Kidney epithelial cell (primary cell): ENCODE data around the gene WDR36. TPM values are rescaled to one million over a fixed set of nuclear protein-coding genes. Genes with fewer than 3 reads are reported as not detected.

Source experiments
- DNase-seq: peaks from one replicate; pipeline ENCODE4 v3.0.0-alpha.2; 2010; ENCODE audit warnings: low read depth
- H3K27me3 ChIP-seq: 2 replicates; pipeline ENCODE4 v1.6.0; 2011; ENCODE audit warnings: low read length; ENCODE audit not compliant: control insufficient read depth, insufficient read depth
- H3K36me3 ChIP-seq: 2 replicates; pipeline ENCODE4 v1.5.1; 2011; ENCODE audit warnings: low read length; ENCODE audit not compliant: control insufficient read depth, insufficient read depth
- H3K4me3 ChIP-seq: 2 replicates; pipeline ENCODE4 v1.5.1; 2011; ENCODE audit warnings: low read depth, mild to moderate bottlenecking, control low read depth, low read length
- total RNA-seq: library from RNA; depleted of rRNA; stranded (reverse); fragments of >200 nt; gene quantifications from 2 replicates; pipeline ENCODE4 v1.2.3, GENCODE V29; 2015
- TF ChIP-seq, protein P1 (sequence below): IDR thresholded peaks from 2 replicates; pipeline ENCODE4 v1.5.1; 2011; ENCODE audit warnings: mild to moderate bottlenecking, moderate library complexity, low read length, control low read depth, inconsistent platforms; ENCODE audit not compliant: insufficient read depth, poor library complexity, severe bottlenecking

WDR36 gene
- total RNA-seq, 1 donor from 2014 or later = 35.7 TPM

DNA sequence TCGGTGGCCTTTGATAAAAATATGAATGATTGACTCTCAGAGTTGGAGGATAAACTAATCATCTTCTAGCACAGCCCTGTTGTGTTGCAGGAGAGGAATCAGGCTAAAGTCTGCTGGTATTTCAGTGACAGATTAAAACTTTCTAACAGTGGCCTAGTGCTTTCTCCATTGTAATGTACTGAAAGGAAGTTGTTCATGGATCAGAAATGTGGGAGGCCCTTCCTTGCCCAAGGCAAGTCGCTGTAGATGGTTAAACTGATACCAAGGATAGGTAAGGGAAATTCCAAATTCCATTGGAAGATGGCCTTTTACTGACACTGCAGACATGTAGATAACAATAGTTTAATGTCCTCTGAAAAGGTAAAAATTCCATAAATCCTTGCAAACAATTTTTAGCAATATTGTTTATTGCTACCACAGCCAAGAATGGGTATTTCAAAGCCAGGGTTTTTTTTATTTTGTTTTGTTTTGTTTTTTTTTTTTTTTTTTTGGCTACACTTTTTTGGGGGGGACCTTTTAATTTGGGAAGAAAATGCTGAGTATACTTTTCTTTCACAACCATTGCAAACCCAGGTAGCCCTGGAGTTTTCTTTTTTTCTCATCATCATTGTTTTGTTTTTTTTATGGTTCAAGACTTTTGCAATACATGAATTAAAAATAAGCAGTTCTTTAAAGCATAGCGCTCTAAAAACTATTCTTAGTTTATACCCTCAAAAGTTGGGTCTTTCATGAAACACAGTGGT, 35.5 kb downstream of the WDR36 start:
- DNase-seq = no peak
- no peak overlapping the region for H3K4me3 ChIP-seq

DNA sequence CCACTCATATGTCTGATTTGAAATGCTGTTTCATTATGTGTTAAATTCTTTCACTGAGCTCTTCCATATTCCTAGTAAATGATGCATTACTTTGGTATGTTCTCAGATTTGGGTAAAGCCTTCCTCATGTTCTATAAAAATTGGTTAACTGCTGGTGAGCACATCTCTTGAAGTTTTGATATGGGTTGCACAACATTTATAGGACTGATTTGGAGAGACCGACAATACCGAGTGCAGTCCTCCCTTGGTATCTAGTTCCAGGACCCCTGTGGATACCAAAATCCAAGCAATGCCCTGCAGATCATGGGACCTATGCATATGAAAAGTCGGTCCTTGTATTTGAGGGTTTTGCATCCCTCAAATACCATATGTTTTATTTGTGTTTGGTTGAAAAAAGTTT, 37.8 kb downstream of the WDR36 start:
- Histone ChIP-seq H3K27me3 (no peaks in the 10 kb centered on the region), H3K4me3 (no peak overlapping the region), H3K36me3 (no peaks in the 10 kb centered on the region)
- TF ChIP-seq, protein P1, sequence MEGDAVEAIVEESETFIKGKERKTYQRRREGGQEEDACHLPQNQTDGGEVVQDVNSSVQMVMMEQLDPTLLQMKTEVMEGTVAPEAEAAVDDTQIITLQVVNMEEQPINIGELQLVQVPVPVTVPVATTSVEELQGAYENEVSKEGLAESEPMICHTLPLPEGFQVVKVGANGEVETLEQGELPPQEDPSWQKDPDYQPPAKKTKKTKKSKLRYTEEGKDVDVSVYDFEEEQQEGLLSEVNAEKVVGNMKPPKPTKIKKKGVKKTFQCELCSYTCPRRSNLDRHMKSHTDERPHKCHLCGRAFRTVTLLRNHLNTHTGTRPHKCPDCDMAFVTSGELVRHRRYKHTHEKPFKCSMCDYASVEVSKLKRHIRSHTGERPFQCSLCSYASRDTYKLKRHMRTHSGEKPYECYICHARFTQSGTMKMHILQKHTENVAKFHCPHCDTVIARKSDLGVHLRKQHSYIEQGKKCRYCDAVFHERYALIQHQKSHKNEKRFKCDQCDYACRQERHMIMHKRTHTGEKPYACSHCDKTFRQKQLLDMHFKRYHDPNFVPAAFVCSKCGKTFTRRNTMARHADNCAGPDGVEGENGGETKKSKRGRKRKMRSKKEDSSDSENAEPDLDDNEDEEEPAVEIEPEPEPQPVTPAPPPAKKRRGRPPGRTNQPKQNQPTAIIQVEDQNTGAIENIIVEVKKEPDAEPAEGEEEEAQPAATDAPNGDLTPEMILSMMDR = no peak
- no peak for DNase-seq

More for the DNA sequence above, 35.5 kb downstream of the WDR36 start:
- TF ChIP-seq, protein P1 = no peak
- no peaks in the 10 kb centered on the region for H3K27me3 ChIP-seq
- H3K36me3 ChIP-seq = no peaks in the 10 kb centered on the region

- no peak overlapping the region for H3K4me3 ChIP-seq
- H3K36me3 ChIP-seq = no peaks in the 10 kb centered on the region
- no peak for DNase-seq
- no peaks in the 10 kb centered on the region for H3K27me3 ChIP-seq
- TF ChIP-seq, protein P1 = no peak
Measured at GRCh38 chr5:111131356-111131755, 39.2 kb downstream of the WDR36 start.

GRCh38 chr5:111132076-111132475, 39.9 kb downstream of the WDR36 start:
- Histone ChIP-seq H3K27me3 (no peaks in the 10 kb centered on the region), H3K4me3 (no peak overlapping the region), H3K36me3 (no peaks in the 10 kb centered on the region)
- no peak for DNase-seq
- TF ChIP-seq, protein P1 = no peak

GRCh38 chr5:111132731-111133435, 40.7 kb downstream of the WDR36 start:
- no peaks in the 10 kb centered on the region for H3K36me3 ChIP-seq
- no peaks in the 10 kb centered on the region for H3K27me3 ChIP-seq
- no peak overlapping the region for H3K4me3 ChIP-seq
- no peak for DNase-seq
- TF ChIP-seq, protein P1 = no peak
